Measurements from ENCODE around the gene PRKN. TPM values are rescaled to one million over a fixed set of nuclear protein-coding genes. Genes with fewer than 3 reads are reported as not detected.

Gene PRKN
- total RNA-seq, 2 donors from 2014 or later: 10.7 to 21.2 TPM

- no peaks in the 10 kb centered on the region for H3K4me1 ChIP-seq (replicated peaks)
- H3K36me3 ChIP-seq: no peaks in the 10 kb centered on the region
- no peak for DNase-seq (ENCODE audit: low spot score)
- 85% methylated on average over 11 of the region's 11 CpGs for WGBS
- H3K27me3 ChIP-seq (replicated peaks; ENCODE audit: insufficient read depth): no peaks in the 10 kb centered on the region
- H3K27ac ChIP-seq: no peak overlapping the region
- no peak for TF ChIP-seq CTCF (IDR thresholded peaks at IDR 0.05)
- intact Hi-C loops (cut with DNase I): no loop called here
- H3K9me3 ChIP-seq: no peaks in the 10 kb centered on the region
- H3K4me3 ChIP-seq: no peak overlapping the region
These were observed 634.6 kb downstream of the PRKN start for GRCh38 chr6:162092816-162093502.

- DNase-seq (ENCODE audit: low spot score): no peak
- Histone ChIP-seq H3K27ac (no peak overlapping the region), H3K36me3 (no peaks in the 10 kb centered on the region), H3K4me1 (replicated peaks) (no peaks in the 10 kb centered on the region), H3K9me3 (no peaks in the 10 kb centered on the region), H3K4me3 (no peak overlapping the region), H3K27me3 (replicated peaks; ENCODE audit: insufficient read depth) (no peaks in the 10 kb centered on the region)
- TF ChIP-seq CTCF (IDR thresholded peaks at IDR 0.05) (no peak), POLR2AphosphoS5 (IDR thresholded peaks at IDR 0.05) (no peak), POLR2A (IDR thresholded peaks at IDR 0.05) (no peak)
- WGBS: 59% methylated on average over 2 of the region's 2 CpGs
- intact Hi-C loops (cut with DNase I): no loop called here
These were observed 636.8 kb downstream of the PRKN start for GRCh38 chr6:162090734-162091133.

GRCh38 chr6:162088091-162088490, 639.5 kb downstream of the PRKN start:
- no peaks in the 10 kb centered on the region for H3K9me3 ChIP-seq
- DNase-seq (ENCODE audit: low spot score): no peak
- H3K4me3 ChIP-seq: no peak overlapping the region
- no peaks in the 10 kb centered on the region for H3K4me1 ChIP-seq (replicated peaks)
- intact Hi-C loops (cut with DNase I): no loop called here
- H3K27ac ChIP-seq: no peak overlapping the region
- H3K27me3 ChIP-seq (replicated peaks; ENCODE audit: insufficient read depth): no peaks in the 10 kb centered on the region
- no peak for TF ChIP-seq CTCF (IDR thresholded peaks at IDR 0.05)
- TF ChIP-seq POLR2A (IDR thresholded peaks at IDR 0.05): no peak
- no peak for TF ChIP-seq POLR2AphosphoS5 (IDR thresholded peaks at IDR 0.05)
- 100% methylated on average over 2 of the region's 2 CpGs for WGBS
- H3K36me3 ChIP-seq: no peaks in the 10 kb centered on the region

- H3K9me3 ChIP-seq: no peaks in the 10 kb centered on the region
- no peak for TF ChIP-seq CTCF (IDR thresholded peaks at IDR 0.05)
- H3K27me3 ChIP-seq (replicated peaks; ENCODE audit: insufficient read depth): no peaks in the 10 kb centered on the region
- no peaks in the 10 kb centered on the region for H3K36me3 ChIP-seq
- DNase-seq (ENCODE audit: low spot score): no peak
- intact Hi-C loops (cut with DNase I): no loop called here
- H3K4me3 ChIP-seq: no peak overlapping the region
- H3K4me1 ChIP-seq (replicated peaks): no peaks in the 10 kb centered on the region
- no peak overlapping the region for H3K27ac ChIP-seq
- 71% methylated on average over 1 of the region's 1 CpG for WGBS
These were observed 642.0 kb downstream of the PRKN start for GRCh38 chr6:162085561-162085960.

- Histone ChIP-seq H3K27me3 (replicated peaks; ENCODE audit: insufficient read depth) (no peaks in the 10 kb centered on the region), H3K36me3 (no peaks in the 10 kb centered on the region), H3K27ac (no peak overlapping the region), H3K9me3 (no peaks in the 10 kb centered on the region), H3K4me1 (replicated peaks) (no peaks in the 10 kb centered on the region), H3K4me3 (no peak overlapping the region)
- TF ChIP-seq CTCF (IDR thresholded peaks at IDR 0.05) (no peak), POLR2A (IDR thresholded peaks at IDR 0.05) (no peak), POLR2AphosphoS5 (IDR thresholded peaks at IDR 0.05) (no peak)
- WGBS: 81% methylated on average over 1 of the region's 1 CpG
- intact Hi-C loops (cut with DNase I): no loop called here
- DNase-seq (ENCODE audit: low spot score): no peak
These were observed 645.0 kb downstream of the PRKN start for GRCh38 chr6:162082520-162082919.
